ENCODE results near the gene OBI1.

OBI1 gene

DNA sequence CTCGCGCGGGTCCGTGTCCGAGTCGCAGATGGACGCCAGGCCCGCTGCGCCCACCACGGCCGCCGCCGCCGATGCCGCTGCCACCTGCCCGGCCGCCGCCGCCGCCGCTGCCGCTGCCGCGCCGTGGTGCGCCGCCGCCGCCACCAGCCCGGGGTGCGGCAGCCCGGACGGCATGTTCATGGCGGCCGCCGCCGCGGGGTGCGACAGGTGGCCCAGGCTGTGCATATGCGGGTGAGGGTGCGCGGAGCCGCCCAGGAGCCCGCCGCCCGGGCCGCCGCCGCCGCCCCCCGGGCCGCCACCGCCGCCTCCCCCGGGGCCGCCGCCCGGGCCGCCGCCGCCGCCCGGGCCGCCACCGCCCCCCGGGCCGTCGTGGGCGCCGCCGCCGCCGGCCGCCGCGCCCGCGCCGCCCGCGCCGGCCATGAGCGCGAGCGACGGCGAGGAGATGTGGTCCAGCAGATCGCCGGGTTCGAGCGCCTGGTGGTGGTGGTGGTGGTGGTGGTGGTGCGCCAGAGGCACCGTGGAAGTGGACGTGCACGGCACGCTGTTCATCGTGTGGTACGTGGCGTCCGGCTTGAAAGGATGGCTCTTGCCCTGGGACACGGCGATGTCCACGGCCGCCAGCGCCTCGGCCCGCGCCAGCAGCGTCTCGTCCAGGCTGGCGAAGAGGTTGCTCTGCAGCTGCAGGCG, 56.9 kb downstream of the OBI1 start:
- no peak for DNase-seq

DNA sequence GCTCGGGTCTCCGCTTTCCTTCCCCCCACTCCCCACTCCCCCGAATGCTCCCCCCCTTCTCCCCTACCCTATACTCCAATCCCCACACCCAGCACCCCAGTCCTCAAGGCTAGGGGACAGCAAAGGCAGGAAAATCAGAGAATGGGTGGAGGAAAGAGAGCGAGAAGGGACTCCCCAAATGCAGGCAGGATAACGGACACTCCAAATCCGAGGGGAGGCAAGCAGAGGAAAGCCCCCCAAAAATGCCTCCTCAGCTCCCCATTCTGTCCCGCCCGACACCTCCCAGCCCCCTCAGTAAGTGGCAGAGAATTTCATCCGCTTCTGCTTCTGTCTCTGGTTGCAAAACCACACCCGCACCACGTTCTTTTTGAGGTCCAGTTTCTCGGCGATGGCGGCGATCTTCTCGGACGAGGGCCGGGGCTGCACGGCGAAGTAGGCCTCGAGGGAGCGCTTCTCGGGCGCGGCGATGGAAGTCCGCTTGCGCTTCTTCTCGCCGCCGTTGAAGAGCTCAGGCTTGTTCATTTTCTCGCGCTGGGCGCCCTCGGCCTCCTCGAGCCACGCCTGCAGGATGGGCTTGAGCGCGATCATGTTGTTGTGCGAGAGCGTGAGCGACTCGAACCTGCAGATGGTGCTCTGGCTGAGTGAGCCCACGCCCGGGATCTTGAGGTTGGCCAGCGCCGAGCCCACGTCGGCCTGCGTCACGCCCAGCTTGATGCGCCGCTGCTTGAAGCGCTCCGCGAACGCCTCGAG, 57.7 kb downstream of the OBI1 start:
- no peak for DNase-seq

DNA sequence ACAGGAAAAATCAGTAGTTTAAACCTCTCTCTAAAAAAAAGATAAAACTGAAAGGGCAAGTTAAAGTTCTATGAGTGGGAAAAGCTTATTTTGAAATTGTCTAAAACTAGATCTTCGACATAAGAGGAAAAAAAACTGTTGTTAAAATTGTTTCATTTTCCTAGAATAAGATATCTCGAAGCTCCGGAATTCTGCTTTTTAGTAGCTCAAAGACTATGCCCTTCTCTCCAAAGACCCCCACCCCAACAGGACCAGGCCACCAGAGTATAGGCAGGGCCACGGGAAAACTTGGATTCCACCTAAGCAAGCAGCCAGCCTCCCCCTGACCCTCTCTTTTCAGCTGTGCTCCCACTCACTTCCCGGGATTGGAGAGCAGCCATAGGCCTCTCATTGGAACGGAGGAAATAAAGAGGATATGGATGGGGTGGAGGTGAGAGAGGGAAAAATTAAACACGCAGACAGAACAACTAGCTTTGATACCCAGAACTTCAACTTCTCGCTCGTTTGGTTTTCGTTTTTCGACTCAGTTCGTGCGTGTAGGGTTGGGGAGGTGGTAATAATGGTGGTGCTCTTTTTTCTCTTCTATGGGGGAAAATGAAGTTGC, 58.6 kb downstream of the OBI1 start:
- DNase-seq: no peak

DNA sequence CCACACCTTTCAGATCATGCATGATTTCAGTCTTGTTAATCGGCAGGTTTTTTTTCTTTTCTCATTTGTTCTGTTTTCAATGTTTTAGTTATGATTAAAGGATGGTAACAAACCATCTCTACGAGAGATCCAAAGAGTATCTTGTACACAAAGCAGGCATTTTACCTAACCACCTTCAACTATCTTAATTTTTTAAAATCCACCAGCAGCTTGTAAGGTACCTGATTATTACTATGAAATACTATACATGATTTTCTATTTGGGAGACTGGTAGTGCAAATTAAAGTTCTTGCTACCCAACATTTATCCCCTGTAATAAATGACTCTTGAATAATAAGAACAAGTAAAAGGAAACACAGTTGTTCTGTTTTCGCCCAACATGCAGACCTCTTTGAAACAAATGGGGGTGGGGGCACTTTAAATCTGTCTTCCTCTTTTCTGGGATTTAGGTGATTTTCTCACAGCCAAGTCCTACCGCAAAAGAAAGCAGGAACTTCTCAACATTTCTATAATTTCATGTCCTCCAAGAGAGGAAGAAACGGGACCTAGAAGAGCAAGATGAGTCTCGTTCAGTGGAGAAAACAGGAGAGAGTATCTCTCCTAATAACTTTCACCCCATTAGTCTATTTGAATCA, 59.2 kb downstream of the OBI1 start:
- no peak for DNase-seq

DNA sequence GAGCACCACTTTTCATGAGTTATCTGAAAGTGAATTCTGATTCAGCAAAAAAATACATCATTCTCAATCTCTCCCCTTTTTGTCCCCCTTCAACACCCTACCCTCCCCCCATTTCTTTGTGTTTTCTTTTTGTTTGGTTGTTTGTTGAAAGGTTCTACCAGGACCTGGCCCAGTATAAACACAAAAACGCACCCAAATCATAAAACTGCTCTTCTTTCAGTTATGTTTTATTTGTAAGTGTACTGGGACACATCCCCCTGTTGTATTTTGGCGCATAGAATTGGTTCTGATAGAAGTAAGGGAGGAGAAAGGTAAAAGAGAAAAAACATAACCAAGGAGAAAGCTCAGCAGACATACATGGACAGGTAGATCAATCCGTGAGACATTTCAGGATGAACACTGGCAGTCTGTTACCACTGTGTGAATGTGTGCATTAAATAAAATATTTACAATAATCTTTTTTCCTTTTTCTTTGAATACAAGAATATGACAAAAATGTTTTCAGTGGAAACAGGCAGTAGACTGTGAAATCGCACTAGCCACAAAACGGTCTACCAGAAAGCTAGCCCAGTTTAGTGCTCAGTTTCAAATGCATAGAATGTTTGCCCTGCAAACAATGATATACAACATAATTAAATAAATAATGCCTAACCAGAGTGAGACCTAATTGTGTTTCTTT, 59.9 kb downstream of the OBI1 start:
- no peak for DNase-seq

DNA sequence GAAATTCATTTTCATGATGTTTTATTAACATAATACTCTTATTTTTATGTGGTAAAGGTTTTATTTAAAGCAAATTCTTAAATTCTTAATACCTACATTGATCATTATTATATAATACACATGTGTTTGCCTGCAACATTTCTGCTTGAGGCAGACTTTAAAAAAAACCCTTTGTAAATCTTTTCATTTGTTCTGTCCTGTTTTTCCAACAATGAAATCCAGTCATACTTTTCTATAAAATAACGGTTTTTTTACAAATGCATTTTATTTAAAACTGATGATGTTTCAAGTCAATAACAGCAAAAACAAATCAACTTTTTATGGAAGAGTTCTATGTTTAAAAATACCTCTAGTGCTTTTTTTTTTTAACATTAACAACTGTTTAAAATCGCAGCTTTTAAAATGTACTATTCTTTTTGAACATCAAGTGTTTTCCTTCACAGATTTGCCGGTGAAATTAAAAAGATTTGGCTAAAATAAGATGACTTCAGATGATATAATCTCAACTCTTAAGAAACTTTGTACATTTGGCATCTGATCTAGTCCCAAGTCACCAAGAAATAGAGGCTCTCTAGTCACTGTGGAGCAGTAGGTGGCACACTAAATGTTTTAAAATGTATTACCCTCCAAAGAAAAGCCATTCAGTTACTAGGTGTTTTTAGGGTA, 60.7 kb downstream of the OBI1 start:
- DNase-seq: no peak

DNA sequence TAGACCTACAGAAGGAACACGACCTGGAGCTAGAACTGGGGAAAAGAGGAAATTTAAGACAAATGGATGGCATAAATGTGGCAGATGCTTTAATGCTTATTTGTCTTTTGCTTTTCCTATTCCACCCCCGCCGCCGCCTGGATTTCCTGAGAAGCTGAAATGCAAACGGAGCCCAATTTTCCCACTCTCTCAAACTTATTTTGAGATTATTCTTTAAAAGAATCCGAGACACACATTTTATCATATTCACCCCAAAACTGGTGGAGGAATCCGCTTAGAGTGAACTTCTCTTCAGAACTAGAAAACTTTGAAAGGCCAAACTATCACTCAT, 61.4 kb downstream of the OBI1 start:
- DNase-seq: no peak

DNA sequence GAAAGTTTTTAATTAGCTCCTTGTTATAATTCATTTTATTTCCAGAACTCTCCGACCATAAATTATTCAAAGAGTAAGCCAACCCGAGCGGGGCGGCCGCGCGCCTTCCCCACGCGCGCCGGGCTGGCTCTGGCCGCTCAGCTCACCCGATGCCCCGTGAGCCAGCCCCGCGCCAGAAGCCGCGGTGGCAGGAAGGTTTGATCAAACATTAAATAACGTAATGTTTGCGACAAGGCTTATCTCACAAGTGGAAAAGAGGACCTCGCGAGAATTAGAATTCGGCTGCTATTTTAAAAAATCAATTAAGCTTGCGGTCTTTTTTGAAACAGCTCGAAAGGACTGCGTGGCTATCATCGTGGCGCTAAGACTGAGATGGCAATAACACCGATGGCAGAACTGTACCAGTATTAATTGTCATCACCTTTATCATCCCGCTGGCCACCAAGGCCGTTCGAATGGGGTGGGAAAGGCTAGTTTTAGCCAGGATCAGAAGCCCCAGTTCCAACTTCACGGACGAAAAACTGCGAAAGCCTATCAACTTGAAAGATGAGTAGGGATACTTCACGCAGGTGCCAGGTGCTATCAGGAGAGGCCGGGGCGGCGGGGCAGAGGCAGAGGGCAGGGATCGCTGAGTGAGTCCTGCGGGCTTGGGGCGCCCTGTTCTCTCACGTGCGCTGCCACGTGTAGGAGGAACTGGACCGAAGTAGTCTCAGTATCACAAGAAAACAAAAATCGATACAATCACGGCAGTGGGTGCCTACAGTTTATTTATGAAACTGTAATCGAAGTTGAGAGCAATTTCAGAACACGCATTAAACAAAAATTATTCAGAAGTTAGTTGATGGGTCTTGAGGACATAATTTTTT, 62.0 kb downstream of the OBI1 start:
- no peak for DNase-seq

DNA sequence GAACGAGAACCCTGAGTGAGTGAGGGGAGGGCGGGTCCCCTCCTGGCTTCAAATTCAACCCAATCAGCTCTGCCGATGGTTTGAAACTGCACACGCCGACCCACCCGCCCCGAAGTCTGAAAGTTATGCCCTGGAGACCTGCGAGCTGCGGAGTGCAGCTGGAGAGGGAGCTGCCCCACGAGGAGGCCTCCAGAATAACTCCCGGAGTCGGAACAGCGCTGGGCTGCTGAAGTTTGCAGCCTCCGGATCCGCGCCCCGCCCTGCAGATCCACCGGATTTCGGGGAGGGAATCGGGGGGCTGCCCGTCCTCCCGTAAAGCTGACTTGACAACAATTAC, 62.6 kb downstream of the OBI1 start:
- no peak for DNase-seq

DNA sequence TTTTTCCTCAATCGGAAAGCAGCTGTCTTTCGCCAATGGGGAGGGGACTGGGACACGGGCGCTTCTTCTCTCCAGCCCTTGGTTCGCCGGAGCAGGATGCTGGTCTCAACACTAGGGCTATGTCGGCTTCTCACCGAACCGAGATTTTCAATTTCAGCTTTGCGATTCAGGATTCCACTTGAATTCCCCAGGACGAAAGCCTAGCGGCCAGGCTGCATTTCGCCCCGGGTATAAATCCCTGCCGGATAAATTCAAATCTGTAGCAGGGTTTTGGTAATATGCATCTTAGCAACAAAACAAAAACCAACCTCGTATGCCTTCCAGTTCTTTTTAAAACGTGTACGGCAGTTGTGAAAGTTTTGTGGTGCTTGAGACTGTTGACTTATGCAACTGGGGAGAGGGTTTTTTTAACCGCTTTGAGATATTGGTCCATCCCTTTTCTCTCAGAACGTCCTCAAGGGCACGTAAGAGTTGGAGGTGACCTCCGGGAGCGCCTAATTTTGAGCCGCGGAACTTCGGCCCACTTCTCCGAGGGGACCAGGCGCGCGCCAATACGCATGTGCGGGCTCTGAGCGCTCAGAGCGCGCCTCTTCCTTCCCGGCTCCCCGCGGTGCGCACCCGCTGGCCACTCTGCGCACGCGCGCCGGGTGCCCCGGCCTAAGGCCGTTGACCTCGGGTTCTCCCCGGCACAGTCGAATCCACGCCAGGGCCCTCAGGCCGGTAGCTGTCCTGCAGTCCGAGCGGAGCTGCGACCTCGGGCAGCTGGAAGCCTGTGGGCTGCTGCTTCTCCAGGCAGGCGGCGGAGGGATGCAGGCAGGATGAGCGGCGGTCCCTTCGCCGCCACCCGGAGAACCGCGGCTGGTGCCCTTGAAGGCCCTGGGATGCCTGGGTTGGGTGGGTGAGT, 63.2 kb downstream of the OBI1 start:
- DNase-seq: no peak

DNA sequence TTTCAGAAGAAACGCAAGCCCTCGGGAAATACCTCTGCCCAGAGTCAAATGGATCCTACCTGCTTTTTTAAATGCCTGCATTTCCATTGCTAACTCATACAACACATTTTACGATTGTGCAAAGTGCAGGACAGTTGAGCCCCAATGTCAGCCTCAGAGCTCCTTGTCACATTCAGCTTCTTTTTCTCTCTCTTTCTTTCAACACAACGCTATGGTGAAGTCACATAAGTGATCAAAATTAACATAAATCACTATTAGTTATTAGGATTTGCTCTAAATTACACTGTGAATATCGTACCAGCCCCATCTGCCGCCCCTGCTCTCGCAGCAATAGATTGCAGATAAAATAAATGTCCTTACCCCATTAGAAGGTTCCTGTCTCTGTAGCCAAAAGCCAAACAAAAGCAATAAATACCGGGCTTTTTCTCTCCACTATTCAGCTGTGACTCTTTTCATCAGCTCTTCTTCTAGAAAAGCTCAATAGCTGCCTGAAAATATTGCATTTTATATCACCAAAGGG, 64.4 kb downstream of the OBI1 start:
- no peak for DNase-seq

DNA sequence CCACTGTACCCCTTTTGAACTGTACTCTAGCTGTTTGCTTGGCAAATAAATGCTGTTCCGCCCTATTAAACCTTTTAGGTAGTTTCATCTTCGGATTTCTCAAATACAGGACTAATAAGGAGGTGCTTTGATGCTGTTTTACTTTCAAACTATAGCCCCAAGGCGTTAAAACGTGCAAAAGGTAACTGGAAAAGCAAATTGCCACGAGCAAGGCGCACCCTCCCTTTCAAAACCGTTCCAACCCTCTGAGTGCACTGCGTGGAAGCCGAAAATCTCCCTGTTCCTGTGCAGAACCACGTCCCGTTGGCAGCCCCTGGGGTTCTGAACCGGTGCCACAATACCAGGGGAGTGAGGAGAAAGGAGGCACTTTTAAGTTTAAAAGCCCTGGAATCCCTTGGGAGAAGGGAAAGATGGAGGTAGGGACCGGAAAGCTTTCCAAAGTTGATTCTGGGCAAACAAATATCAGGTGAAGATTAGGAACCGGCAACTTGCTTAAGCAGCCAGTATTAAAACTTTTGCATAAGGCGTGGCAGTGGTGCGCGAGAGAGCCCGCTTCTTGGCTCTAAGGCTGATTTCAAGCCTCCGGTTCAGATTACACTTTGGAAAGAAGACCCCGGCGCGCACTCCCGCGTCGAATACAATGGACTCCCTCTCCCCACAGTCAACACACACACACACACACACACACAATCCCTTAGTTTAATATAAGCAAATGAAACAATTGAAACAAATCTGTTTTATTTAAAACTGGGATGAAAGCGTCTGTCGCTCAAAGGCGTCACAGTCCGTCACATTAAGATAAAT, 65.1 kb downstream of the OBI1 start:
- DNase-seq: no peak

DNA sequence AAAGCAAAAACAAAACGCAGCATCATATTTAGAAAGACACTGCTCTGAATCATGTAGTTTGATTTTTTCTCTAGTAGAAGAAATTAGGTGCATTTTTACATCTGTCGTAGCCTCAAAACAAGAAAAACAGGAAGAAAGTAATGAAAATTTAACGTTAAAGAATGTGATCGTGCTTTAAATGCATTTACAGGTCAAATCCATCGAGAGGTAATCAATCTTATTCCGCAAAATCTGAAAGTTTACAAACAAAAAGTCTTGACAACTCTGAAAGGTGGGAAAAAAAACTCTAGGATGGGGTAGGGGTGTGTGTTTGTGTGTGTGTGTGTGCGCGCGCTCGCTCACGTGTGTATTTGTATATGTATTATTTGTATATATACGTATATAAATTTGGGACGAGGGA, 65.8 kb downstream of the OBI1 start:
- DNase-seq: no peak

DNA sequence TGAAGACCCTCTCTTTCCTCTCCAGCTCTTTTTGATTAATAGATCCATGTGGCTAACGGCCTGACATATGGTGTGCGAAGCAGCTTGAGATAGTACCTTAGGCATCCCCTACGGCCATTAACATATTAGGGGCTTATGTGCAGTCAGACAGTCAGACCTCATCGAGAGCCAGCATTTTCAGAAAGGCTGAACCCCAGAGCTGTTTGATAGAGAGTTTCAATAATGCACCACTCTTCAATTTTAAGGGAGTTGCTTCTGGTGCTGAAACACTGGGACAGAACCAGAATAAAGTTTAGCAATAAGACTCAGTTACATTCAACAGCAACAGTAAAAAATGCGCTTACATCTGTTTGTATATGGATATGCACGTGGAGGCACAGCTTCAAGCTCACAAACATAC, 66.4 kb downstream of the OBI1 start:
- DNase-seq: no peak

DNA sequence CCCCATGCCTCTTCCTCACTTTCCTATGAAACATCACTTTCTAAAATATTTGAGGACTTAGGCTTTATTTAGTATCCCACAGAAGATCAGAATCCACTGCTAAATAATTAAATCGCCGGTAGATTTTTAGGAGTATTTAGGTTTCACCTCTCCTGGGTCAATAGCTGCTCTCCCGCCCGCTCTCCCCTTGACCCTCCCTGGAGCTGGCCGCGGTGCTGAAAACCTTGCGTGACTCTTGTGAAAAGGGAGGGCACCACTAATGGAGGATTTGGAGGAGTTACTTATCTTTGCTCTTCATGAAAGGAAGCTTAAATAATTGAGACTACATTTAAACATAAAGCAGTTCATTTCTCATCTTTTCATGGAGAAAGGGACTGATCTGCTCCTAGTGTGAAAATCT, 69.7 kb downstream of the OBI1 start:
- DNase-seq: peak; percentile 55

DNA sequence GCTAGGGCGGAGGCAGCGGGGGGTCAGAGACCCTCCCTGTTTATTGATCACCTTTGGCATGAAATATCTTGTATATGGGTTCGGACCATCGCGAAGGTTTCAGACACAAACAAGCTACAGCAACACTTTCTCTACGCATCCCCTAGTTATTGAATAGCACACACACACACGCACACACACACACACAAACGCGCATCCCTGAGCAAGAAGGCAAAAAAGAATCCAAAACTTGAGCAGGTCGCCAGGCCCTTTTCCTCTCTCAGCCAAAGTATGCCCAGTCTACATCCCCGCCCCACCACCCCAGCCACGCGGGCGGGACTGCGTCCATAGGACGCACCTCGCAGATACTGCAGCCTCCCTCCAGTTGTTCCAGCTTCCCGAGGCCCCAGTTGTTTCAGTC, 71.6 kb downstream of the OBI1 start:
- DNase-seq: no peak

DNA sequence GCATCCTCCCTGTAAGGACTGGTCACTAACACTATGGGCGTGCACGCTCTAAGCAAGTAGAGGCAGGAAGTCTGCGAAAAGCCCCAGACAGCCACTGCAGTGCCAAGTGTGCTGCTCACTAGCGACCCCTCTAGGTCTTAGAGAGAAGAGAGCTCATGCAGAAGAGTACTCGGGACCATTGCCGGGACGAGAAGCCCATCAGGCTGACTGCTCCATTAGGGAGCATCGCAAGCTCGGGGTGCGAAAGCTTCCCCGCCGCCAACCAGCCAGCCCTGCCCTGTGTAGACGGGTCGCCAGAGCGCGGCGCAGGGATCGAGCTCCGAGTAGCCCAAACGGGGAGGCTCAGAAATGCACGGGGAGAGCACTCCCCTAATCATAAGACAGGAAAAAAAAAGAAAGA, 72.2 kb downstream of the OBI1 start:
- no peak for DNase-seq

DNA sequence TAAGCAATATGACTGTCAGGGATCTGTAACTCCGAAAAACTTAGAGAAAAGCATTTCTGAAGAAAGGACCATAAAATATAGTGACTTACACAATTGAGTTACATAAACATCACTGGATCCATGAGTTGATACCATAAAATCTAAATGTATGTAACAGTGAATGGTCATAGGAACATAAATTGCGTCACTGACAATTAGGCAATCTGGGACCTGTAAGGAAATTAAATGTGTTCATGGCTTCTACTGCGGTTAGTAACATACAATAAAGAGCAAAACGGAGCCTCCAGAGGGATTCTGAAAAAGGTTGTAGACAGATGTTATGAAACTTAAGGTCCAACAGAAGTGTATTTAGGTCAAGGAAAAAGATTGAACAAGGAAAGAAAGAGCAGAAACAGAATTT, 82.7 kb downstream of the OBI1 start:
- DNase-seq: no peak

DNA sequence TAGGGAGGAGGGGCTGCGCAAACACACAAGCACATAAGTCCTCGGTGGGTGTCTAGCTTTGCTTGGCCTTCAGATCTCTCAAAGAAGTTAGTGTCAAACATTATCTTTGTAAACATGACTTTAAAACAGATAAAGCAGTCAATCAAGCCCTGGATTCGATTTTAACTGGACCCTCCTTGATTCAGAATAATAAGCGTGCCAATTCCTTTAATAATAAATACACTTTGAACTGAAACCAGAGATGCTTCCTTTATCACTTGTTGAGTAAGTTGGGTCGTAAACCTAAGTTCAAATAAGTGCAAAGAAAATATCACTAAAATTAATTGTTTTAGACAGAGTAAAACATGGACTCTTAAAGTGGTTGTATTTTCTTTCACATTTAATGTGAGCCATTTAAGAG, 86.5 kb downstream of the OBI1 start:
- DNase-seq: no peak

DNA sequence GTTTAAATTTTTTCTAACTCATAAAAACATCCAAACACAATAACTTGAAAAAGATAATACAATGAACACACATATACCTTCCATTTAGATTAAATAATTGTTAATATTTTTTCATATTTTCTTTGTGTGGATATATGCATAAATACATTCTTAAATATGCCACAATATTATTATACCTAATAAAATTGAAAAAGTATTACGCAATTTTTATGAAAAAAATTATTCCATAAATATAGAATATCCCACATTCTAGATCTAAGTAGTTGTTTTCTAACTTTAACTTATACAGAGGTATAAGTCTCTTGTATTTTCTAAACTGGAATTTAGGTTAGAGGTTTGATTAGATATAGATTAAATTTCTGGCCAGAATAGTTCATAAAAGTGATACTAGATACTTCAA, 89.9 kb downstream of the OBI1 start:
- no peak for DNase-seq

Measured in NCI-H226 (cell line).